OCI-LY1 (cell line): ENCODE data around the gene PSME1.

Experiments used
- CTCF ChIP-seq: fragments of 200-600 bp; sonication (generic), shearing (Covaris generic); IDR thresholded peaks from 2 replicates; pipeline ENCODE4 v1.5.1; 2017; ENCODE audit warnings: mild to moderate bottlenecking, antibody characterized with exemption, low read length, moderate library complexity, mixed read lengths
- EZH2 ChIP-seq: fragments of 200-600 bp; sonication (generic), shearing (Covaris generic); IDR thresholded peaks from 2 replicates; pipeline ENCODE4 v1.8.0; 2017; ENCODE audit warnings: borderline replicate concordance, mixed run types, mild to moderate bottlenecking, antibody characterized with exemption, low read length, moderate library complexity, mixed read lengths

GRCh38 chr14:24098229-24098926, 37.6 kb upstream of the PSME1 start:
- TF ChIP-seq EZH2, result no peak
- TF ChIP-seq CTCF, result no peak
